Measurements from ENCODE around the gene MTA2.
"Not testable (repeated sequence)": the region's sequence is repeated elsewhere in the genome, so short reads cannot be mapped to it uniquely, and the experiment has no call there.

MTA2 gene

DNA sequence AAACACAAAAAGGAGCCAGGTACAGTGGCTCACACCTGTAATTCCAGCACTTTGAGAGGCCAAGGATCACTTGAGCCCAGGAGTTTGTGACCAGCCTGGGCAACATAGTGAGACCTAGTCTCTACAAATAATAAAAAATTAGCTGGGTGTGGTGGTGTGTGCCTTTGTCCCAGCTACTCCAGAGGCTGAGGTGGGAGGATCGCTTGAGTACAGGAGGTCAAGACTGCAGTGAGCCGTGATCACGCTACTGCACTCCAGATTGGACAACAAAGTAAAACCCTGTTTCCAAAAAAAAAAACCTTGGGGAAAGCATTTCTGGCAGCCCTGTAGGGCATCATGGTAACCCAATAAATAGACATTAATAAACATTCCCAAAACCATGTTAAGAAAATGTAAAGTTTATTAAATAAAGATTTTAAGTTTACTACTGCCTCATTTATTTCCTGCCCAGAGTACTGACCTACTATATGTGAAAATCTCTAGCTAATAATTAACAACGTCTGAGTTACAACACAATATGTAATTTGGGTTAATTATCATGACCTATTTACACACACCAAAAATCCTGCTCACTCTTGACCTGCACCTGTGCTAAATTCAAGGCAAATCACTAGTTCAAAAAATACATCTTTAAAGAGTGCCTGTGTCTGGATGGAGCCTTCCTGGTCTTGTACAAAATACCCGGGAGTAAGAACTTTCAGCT lies 36.4 kb downstream of the MTA2 start:
- no peak for DNase-seq

DNA sequence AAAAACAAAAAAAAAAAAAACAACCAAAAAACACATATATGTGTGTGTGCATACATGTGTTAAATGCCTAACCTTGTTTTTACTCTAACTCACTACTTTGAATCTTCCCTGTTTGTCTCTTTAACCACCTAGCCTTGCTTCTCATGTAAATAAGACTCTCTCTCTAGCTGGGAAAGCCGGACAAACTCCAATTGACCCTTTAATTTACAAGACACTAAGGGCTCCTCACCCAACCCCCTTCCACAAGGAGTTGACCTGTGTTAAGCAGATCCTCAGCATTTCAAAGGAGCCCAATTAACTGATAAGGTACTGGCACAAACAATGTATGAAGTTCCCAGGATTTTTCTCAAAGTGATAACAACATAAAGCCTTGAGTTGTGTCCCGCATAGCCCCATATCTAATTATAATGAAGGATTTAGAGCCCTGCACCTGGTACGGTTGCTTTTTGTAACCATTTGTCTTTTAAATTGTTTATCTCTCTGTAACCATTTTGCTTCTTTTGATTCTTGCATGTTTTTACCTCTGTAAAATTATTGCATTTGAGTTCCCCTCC lies 39.9 kb downstream of the MTA2 start:
- DNase-seq, result not testable (repeated sequence)

DNA sequence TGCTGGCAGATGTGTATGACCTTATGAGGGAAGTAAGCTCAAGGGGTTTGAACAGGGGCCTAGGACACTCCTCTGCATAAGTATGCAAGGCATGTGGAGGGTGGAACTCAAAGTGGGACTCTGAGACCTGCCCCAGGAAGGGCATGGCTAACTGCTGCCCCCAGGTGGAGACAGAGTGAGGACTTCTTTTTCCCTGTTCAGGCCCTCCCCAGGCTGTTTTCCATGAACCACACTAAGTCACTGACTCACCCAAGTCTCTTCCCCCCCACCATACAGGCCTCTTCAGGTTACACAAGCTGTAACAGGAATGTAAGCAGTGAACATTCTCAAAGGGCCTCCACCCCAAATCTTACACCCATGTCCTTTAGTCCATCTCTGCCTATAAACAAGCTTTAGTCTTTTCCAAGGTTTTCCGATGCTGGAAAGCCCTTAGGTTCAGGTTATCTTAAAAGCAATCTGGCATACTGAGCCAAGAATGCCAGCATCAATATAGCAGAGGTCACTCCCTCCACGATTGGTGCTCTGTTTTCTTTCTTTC lies 41.0 kb downstream of the MTA2 start:
- no peak for DNase-seq

DNA sequence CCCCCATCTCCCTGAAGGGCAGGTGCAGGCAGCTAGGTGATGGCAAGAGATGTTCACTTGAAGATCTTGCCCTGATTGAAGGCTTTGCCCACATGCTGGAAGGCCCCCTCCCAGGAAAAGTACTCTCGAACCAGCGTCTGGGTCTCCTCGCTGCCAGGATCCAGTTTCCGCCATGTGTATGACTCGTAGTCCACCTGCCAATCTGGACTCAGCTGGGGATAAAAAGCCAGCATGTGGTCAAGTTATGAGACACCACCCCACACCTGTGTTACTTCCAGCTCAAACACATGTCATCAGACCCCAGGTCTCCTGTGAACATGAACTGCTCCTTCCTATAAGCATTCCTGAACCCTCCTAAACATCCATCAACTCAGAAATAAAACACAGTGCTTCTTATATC lies 42.0 kb downstream of the MTA2 start:
- not testable (repeated sequence) for DNase-seq

DNA sequence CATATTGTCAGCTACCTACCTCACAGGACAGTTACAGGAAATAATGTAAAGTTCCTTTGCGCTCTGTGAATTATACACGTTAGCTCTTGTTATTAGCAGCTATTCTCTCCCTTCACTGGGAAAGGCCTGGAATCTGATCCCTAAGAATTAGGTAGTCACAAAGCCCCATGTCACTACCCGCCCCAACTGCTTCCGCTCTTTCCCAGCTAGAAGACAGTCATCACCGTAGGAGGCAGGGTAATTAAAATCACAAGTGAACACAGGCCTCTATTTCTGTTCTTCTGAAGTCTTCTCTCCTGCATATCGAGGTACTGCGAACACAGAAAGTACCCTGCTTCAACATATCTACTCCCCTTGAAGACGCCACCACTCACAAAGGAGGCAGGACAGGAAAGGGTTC lies 42.5 kb downstream of the MTA2 start:
- DNase-seq, result no peak

DNA sequence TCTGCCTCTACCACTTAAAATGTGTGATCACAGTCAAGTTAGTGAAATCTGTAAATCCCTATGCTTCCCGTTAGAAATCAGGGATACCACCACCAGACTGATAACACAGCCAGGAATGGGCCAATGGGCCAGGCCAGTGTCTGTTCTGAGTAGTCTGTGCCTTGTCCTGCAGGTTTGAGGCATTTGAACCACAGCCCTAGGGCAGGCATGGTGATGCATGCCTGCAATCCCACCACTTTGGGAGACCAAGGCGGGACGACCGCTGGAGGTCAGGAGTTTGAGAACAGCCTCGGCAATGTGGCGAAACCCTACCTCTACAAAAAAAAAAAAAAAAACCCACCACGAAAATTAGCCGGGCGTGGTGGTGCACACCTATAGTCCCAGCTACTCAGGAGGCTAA lies 43.0 kb downstream of the MTA2 start:
- DNase-seq, result no peak

DNA sequence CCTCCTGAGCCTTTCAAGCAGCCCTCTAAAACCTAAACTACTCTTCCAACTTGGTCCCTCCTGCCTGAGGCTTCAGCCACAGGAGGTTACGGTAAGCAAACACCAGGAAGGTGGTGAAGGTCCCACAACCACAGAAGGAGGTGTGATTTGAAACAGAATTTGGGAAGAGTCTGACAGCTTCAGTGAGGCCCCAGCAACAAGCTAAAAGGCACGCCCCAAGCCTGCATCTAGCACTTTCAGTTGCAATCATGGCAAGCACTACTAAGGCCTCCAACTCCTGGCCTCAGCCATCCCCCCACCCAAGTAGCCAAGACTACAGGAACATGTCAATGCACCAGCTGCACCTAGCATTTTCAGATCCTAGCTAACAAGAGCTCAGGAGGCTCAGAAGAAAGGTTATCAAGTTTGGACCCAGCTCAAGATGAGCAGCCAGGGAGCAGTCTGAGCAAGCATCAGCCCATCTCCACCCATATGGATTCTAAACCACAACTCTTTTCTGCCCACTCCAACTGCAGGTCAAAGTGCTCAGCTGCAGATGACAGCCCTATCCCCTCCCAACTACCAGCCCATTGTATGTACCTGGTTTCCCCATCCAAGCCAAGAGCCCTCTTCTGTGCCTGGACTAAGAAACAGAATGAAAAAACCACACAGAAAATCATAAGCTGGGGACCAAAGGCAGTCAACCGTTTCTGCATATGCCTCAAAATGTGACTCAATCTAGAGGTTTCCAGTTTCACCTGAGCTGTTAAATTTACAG lies 44.6 kb downstream of the MTA2 start:
- no peak for DNase-seq

DNA sequence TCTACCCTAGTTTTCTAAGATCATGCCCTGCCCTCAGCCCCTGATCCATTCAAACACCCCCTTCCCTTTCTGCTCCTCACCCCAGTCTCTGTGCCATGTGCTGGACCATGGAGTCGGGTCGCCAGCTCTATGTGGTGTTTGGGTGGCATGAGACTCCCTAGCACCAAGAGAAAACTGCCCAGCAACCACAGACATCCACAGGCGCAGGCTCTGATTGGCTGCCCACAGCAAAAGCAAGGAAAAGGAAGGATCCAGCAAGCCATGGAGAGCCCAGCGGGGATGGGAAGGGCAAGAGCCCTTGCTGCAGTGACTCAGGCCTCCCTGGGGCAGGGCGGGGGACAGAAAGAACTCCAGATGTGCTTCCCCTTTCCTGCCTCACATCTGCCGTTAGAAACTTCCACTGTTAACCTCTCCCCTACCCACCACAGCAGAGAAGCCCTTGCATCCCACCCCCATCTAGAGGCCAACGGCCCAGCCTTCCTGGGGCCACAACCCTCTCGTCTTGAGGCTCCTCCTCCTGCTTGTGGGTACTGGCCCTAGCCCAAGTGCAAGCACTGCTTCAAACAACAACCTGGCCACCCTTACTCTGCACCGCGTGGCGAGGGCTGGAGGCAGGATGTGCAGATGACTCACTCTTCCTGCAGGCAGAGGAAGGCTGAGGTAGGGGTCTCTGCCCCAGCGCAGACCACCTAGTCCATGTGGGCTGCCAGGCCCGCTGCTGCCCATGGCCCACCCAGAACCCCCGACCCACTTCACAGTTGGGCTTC lies 45.4 kb downstream of the MTA2 start:
- peak in 1 of 2 experiments; percentile 45 for DNase-seq

DNA sequence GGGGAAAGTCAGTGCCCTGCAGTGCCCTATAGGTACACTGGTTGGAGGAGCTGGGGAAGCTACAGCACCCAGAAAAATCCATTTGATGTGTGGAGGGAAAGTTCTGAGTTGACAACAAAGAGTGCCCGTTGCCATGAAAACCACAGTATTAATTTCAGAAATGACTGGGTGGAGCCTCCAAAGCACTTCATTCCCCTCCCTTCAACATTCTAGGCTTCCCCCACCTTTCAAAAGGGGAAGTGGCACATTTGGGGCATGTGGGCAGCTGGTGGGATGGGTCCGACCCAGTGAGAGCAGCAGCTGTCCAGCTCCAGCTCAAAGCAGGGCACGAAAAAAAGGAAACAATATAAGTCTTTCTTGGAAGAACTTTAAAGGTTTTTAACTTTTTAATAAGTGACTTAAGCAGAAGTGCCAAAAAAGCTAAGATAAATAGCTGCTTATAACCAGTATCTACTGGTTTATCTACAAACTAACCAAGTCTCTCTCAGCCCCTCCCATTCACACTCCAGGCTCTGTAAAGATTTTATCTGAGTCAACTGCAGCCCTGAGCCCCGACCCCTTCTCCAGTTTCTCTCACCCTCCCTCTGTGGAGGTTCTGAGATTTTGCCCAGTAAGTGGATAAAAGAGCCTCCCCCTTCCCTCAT lies 46.1 kb downstream of the MTA2 start:
- DNase-seq, result no peak

DNA sequence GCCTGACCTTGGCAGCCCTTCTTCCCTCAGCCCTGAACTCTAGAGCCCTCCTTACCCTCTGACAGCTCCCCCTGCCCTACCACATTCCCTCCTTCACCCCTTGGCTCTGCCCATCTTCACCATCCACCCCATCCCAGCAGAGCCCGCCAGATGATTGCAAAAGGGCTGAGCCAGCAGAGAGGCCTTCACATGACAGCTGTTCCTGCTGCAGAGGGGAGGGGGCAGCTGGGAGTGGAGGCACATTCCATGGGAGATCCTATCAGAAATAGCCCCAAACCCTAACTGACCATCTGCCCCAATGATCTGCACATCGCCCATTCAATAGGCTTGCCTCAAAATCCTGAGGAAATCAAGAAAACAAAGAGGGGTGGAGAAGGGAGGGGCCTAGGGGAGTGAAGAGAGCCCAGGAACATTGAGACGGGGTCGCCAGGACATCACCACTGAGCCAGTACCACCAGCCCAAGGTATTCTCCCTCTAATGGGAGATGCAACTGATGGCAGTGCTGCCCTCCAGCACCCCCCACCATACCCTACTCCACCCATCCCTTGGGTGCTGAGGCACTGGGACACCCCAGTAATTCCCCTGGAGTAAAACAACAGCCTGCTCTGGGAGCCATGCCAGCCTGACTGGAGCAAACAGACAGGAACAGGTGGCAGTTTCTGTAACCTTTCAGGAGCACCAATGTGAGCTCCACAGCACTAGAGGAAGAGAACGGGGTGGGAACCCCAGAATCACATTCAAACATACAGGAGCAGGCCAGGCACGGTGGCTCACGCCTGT lies 47.1 kb downstream of the MTA2 start:
- no peak for DNase-seq

DNA sequence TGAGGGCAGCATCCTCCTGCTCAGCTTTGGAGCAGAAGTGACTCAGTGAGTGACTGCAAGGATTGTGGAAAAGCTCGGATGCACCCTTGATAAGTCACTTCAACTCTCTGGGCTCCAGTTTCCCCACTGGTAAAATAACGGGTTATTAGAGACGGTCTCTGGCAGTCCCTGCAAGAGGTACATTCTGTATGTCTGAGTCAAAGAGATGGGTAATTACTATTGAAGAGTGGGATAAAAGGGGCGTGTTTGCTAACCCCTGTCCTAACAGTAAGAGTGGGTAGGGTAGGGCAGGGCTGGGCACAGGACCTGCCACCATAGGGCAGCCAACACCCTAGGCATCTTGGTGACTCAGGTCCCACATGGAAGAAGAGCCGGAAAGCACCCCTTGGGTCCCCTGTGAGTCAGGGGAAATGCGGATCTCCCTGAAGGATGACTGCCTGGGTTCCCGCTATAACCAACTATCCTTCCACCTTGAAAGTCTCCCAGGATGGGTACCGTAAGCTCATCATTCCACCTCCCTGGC lies 47.8 kb downstream of the MTA2 start:
- no peak for DNase-seq

DNA sequence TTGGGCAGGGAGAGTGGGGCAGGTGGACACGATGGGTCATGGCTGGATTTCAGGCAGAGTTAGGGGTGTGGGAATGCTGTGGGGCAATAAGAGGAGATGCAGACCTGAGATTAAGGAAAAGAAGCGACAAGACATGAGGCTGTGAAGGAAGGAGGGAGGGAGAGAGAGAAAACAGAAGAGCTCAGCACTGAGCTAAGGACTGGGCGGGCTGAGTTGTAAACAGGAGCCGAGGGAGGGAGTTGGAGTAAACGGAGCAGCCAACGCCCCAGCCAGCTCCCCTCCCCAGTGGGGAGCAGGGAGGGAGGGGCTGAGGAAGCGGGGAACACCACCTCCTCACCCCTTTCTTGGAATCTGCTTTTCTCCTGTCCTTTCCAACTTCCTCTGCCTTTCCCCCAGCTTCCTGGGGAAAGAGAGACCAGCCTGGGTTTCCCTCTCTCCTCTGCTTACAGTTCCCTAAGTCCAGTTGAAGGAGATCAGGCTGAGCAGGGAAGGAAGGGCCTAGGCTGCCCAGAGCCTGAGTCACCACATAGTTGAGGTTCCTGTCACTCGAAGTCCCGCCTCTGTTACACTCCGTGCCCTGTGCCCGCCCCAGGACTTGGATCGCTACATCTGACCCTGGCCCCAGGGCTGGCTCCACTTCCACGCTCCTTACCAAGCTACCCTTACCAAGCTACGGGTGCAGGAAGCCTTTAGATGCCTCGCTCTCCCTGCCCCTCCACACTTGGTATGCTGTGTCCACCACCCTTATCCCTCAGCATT lies 48.4 kb downstream of the MTA2 start:
- no peak for DNase-seq

DNA sequence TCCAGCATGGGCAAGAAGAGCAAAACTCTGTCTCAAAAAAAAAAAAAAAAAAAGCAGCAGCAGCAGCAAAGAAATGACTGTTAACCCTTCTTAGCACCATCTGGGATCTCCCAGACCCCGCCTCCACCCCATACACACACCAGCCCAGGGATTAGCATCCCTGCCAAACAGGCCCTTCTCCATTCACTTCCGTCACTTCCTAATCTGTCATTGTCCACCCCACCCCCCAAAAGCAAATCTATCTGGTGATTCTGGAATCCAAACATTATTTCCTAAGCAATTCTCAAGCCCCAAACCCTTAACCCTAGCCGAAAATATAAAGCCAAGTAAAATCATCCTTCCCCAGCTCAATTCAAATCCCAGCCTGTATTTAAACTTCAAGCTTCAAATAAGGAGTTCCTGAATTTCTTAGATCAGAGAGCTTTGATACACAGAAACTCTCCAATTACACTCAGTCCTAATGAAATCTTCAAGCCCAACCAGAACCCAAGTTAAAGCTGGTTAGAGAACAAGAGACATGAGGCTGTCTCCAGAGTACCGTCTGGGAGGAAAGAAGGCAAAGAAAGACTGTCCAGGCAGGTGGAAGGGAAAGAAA lies 49.1 kb downstream of the MTA2 start:
- no peak for DNase-seq

DNA sequence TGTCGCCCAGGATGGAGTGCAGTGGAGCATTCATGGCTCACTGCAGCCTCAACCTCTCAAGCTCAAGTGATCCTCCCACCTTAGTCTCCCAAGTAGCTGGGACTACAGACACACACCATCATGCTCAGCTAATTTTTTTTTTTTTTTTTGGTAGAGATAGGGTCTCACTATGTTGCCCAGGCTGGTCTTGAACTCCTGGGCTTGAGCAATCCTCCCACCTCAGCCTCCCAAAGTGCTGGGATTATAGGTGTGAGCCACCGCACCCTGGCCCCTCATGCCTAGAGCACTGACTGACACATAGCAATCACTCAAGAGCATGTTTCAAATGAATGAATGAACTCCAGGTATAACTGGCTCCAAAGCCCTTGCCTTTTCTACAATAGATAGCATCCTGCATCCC lies 51.2 kb downstream of the MTA2 start:
- not testable (repeated sequence) for DNase-seq

DNA sequence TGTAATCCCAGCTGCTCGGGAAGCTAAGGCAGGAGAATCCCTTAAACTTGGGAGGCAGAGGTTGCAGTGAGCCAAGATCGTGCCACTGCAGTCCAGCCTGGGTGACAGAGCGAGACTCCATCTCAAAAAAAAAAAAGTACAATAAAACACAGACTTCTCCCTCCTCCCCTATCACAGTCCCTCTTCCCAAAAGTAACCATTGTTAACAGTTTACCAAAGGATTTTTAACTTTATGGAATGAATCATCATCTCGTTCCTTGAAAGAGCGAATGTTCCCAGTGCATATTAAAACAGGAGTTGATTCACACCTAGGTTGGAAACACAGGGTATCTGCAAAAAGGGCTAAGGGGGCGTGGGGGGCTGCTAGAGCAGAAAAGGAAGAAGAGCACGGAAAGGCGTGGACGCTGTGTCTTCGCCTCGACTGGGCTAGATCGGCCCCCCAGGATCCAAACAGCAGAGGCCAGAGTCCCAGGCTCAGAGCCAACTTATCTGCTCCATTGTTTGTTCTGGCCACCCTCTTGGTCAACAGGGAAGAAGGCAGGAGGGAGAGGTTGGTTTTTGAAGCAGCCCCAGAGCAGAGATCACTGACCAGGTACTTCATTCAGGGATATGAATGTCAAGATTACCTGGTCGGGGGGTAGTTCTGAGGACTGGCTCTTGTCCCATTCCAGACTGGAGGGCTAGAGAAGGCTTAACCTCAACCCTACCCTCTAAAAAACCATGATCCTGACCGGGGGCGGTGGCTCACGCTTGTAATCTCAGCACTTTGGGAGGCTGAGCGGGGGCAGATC lies 52.9 kb downstream of the MTA2 start:
- no peak for DNase-seq

DNA sequence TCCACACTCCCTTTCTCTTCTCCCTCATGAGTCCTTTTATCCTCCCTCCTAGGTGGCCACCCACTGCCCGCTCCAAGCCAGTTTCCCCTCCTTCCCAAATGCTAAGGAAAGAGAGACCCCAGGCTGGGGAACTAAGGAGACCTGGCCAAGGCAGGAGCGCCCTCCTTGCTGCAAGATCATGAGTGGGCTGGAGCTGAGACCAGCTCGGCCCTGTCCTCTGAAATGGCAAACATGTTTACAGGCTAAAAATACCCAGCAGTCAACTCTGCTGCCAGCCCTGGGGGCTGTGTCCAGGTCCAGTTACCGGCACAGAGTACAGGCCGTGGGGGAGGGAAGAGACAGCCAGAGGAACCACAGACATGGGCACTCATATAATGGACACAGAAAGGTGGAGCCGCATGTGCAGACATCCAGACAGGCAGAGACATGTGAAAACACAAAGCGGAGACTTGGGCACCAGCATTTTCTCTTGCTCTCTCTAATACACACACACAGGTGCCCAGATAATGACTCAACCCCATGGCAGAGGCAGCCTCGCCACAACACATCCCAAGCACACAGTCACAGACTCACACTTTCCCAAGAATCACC lies 53.9 kb downstream of the MTA2 start:
- no peak for DNase-seq

DNA sequence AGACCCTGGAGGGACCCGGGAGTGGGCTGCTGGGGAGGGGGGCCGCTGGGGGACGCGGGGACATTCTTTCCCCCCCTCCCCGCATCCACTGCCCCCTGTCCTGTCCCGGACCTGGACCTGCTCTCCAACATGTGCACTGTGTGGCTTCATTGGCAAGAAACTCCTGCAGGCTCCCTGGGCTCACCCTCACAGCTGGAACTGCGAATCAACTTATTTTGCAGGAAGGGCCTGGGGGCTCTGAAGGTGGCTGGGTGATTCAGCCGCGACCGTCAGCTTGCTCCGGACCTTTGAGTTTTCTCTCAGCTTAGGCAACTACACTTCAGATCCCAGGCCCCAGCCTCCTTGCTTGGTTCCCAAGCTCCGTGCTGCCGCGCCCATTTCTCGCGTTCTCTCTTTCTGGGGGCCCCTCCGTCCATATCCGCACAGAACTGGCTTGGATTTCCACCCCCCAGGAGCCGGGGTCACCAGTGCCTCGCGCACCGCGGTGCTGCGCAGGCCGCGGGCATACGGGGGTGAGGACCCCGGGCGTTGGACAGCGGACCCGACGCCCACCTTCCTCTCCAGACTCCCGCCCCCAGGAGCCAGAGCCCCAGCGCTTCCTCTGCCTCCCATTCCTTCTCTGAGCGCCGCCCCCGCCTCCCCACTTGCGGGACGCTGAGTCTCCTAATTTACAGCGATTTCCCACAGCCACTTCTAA lies 54.6 kb downstream of the MTA2 start:
- no peak for DNase-seq

DNA sequence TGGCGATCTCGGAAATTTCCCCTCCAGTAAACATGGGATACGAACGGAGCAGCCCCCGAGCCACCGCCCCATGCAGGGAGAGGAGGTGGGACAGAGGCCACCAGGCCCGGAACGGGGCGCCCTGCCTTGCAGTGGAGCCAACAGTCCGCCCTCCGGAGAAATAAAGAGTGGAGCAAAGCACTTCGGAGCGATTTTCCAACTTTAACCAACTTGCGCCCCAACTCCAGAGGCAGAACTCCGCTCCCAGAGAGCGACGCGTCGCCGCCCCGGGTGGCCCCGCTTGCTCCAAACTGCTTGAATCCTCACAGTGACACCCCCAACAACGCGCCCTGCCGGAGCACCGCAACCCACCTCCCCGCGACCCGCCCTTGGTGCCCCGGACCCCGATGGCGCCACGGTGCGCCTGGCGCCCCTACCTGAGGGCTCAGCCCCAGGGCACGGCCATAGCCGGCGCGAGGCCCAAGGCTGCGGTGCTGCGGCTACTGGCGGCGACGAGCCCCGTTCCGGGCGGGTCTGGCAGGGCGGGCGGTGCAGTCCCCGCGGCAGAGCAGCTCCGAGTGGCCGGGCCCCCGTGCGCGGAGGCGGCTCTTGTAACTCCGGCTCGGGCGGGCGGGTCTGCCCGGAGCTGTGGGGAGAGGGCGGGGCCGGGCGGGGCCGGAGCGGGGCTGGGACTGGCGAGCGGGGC lies 55.3 kb downstream of the MTA2 start, which contains the start of gene AHNAK:
Gene AHNAK (minus strand): TSS at position 563 of the 685 bp plus-strand sequence. CDS start 10,708 bp downstream, outside the sequence.
- DNase-seq, result no peak
